Dermis blood vessel endothelial cell (primary cell): ENCODE measurements around the gene SF3B4. TPM values are rescaled to one million over a fixed set of nuclear protein-coding genes. Genes with fewer than 3 reads are reported as not detected.
"Not testable (repeated sequence)": the region's sequence is repeated elsewhere in the genome, so short reads cannot be mapped to it uniquely, and the experiment has no call there.

Experiments
- DNase-seq: peaks from one replicate; pipeline ENCODE4 v3.0.0; 2010
- total RNA-seq: library from RNA; depleted of rRNA; stranded (reverse); fragments of >200 nt; gene quantifications from 2 replicates; pipeline ENCODE4 v1.2.3, GENCODE V29; 2014

Gene SF3B4
- total RNA-seq = 7.8 and 16.3 TPM in 2 replicates

GRCh38 chr1:149927563-149928400 is at the start of gene SF3B4:
SF3B4 (minus strand) TSS chr1:149927803; CDS start chr1:149927759, 44 bp downstream.
- DNase-seq = peak; percentile 96

- no peak for DNase-seq
These were observed 49.7 kb upstream of the SF3B4 start for GRCh38 chr1:149977345-149977744.

GRCh38 chr1:149972547-149972946 is 44.9 kb upstream of the SF3B4 start:
- DNase-seq = no peak

- DNase-seq = no peak
These were observed 40.0 kb upstream of the SF3B4 start for GRCh38 chr1:149967646-149968045.

GRCh38 chr1:149967041-149967440 is 39.4 kb upstream of the SF3B4 start:
- DNase-seq = no peak

- no peak for DNase-seq
These were observed 38.8 kb upstream of the SF3B4 start for GRCh38 chr1:149966405-149966804.

GRCh38 chr1:149965440-149965839 is 37.8 kb upstream of the SF3B4 start:
- DNase-seq = no peak

GRCh38 chr1:149963358-149963757 is 35.8 kb upstream of the SF3B4 start:
- DNase-seq = no peak

- DNase-seq = no peak
These were observed 35.1 kb upstream of the SF3B4 start for GRCh38 chr1:149962736-149963135.

- peak; percentile 86 for DNase-seq
These were observed 34.5 kb upstream of the SF3B4 start for GRCh38 chr1:149962039-149962647.

- DNase-seq = not testable (repeated sequence)
These were observed 29.9 kb upstream of the SF3B4 start for GRCh38 chr1:149957548-149957947.

- no peak for DNase-seq
These were observed 22.3 kb upstream of the SF3B4 start for GRCh38 chr1:149949911-149950310.

GRCh38 chr1:149945206-149945605 is 17.6 kb upstream of the SF3B4 start:
- DNase-seq = no peak

GRCh38 chr1:149942885-149943284 is 15.3 kb upstream of the SF3B4 start:
- no peak for DNase-seq

- DNase-seq = peak; percentile 59
These were observed 14.6 kb upstream of the SF3B4 start for GRCh38 chr1:149942207-149942606.

GRCh38 chr1:149940427-149940826 is 12.8 kb upstream of the SF3B4 start:
- no peak for DNase-seq

GRCh38 chr1:149938668-149939003 is 11.0 kb upstream of the SF3B4 start:
- DNase-seq = not testable (repeated sequence)

- peak; percentile 44 for DNase-seq
These were observed 10.2 kb upstream of the SF3B4 start for GRCh38 chr1:149937759-149938158.

GRCh38 chr1:149936992-149937705 is 9.5 kb upstream of the SF3B4 start:
- DNase-seq = peak; percentile 27

- DNase-seq = peak; percentile 17
These were observed 8.8 kb upstream of the SF3B4 start, which contains the start of gene MTMR11 for GRCh38 chr1:149936170-149936991. MTMR11 (minus strand) TSS chr1:149936879; CDS start chr1:149936647, 232 bp downstream.

GRCh38 chr1:149934356-149934755 is 6.8 kb upstream of the SF3B4 start:
- DNase-seq = peak; percentile 17

- no peak for DNase-seq
These were observed 5.6 kb upstream of the SF3B4 start for GRCh38 chr1:149933208-149933607.

GRCh38 chr1:149932474-149932873 is 4.9 kb upstream of the SF3B4 start:
- DNase-seq = no peak
